ENCODE data around the gene CHID1.

CHID1 gene

GRCh38 chr11:933142-933851, 22.7 kb upstream of the CHID1 start:
- no peak for DNase-seq (ENCODE audit: low spot score)

GRCh38 chr11:932435-932834, 21.8 kb upstream of the CHID1 start:
- DNase-seq (ENCODE audit: low spot score): no peak

- DNase-seq (ENCODE audit: low spot score): no peak
Measured at GRCh38 chr11:931385-931784, 20.8 kb upstream of the CHID1 start.

- no peak for DNase-seq (ENCODE audit: low spot score)
Measured at GRCh38 chr11:929405-929804, 18.8 kb upstream of the CHID1 start.

- no peak for DNase-seq (ENCODE audit: low spot score)
Measured at GRCh38 chr11:928786-929185, 18.2 kb upstream of the CHID1 start.

- no peak for DNase-seq (ENCODE audit: low spot score)
Measured at GRCh38 chr11:927871-928270, 17.3 kb upstream of the CHID1 start.

- no peak for DNase-seq (ENCODE audit: low spot score)
Measured at GRCh38 chr11:926341-926916, 15.8 kb upstream of the CHID1 start.

GRCh38 chr11:925496-926301, 15.1 kb upstream of the CHID1 start, which contains the start of gene AP2A2:
Gene AP2A2 (plus strand): TSS chr11:925870. CDS start chr11:926022, 152 bp downstream.
- DNase-seq (ENCODE audit: low spot score): peak; percentile 87

- DNase-seq (ENCODE audit: low spot score): no peak
Measured at GRCh38 chr11:925158-925495, 14.5 kb upstream of the CHID1 start.

GRCh38 chr11:924406-925157, 14.0 kb upstream of the CHID1 start:
- no peak for DNase-seq (ENCODE audit: low spot score)

- DNase-seq (ENCODE audit: low spot score): no peak
Measured at GRCh38 chr11:923691-924405, 13.2 kb upstream of the CHID1 start.

GRCh38 chr11:921921-922678, 11.5 kb upstream of the CHID1 start:
- DNase-seq (ENCODE audit: low spot score): no peak

- DNase-seq (ENCODE audit: low spot score): no peak
Measured at GRCh38 chr11:917426-917825, 6.8 kb upstream of the CHID1 start.

GRCh38 chr11:914747-915501, 4.3 kb upstream of the CHID1 start:
- no peak for DNase-seq (ENCODE audit: low spot score)

- no peak for DNase-seq (ENCODE audit: low spot score)
Measured at GRCh38 chr11:914204-914603, 3.6 kb upstream of the CHID1 start.

- no peak for DNase-seq (ENCODE audit: low spot score)
Measured at GRCh38 chr11:913043-913442, 2.4 kb upstream of the CHID1 start.

- DNase-seq (ENCODE audit: low spot score): no peak
Measured at GRCh38 chr11:912266-912665, 1.7 kb upstream of the CHID1 start.

GRCh38 chr11:911890-912219, 1.2 kb upstream of the CHID1 start:
- DNase-seq (ENCODE audit: low spot score): no peak

- no peak for DNase-seq (ENCODE audit: low spot score)
Measured at GRCh38 chr11:911031-911889, 650 bp upstream of the CHID1 start.
